LNCaP clone FGC (cell line): Measurements from ENCODE around the gene FHIT.
"Not testable (repeated sequence)": the region's sequence is repeated elsewhere in the genome, so short reads cannot be mapped to it uniquely, and the experiment has no call there.

Experiments
- DNase-seq: peaks from one replicate; pipeline ENCODE4 v3.0.0-alpha.2; 2011; ENCODE audit warnings: low read depth
- H3K4me3 ChIP-seq: 2 replicates; pipeline ENCODE4 v1.5.1; 2011; ENCODE audit warnings: mild to moderate bottlenecking, low read depth, low read length, control low read depth
- TF ChIP-seq, protein P1 (sequence below): IDR thresholded peaks from 2 replicates; pipeline ENCODE4 v1.5.1; 2012; ENCODE audit warnings: mild to moderate bottlenecking; ENCODE audit not compliant: control insufficient read depth, insufficient read depth; ENCODE audit errors: extremely low read depth

FHIT gene

GRCh38 chr3:59946401-59946800 is 1304.9 kb downstream of the FHIT start:
- no peak for DNase-seq
- H3K4me3 ChIP-seq: no peak overlapping the region
- TF ChIP-seq, protein P1, sequence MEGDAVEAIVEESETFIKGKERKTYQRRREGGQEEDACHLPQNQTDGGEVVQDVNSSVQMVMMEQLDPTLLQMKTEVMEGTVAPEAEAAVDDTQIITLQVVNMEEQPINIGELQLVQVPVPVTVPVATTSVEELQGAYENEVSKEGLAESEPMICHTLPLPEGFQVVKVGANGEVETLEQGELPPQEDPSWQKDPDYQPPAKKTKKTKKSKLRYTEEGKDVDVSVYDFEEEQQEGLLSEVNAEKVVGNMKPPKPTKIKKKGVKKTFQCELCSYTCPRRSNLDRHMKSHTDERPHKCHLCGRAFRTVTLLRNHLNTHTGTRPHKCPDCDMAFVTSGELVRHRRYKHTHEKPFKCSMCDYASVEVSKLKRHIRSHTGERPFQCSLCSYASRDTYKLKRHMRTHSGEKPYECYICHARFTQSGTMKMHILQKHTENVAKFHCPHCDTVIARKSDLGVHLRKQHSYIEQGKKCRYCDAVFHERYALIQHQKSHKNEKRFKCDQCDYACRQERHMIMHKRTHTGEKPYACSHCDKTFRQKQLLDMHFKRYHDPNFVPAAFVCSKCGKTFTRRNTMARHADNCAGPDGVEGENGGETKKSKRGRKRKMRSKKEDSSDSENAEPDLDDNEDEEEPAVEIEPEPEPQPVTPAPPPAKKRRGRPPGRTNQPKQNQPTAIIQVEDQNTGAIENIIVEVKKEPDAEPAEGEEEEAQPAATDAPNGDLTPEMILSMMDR: no peak

DNA sequence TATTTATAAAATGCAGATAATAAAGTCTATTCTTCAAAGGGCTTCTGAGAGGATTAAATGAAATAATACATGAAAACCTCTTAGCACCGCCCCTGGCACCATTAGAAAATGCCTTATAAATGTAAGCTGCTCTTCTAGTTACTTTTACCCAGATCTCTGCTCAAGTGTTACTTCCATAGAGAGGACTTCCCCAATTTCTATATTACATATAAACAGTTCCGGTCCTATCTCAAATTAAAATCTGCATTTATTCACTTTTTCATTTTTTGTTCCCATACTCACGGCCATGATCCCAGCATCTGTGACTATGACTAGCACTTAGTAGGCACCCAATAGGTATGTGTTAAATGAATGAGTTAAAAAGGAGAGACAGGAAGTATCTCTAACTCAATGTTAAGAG is 1310.5 kb downstream of the FHIT start:
- TF ChIP-seq, protein P1: no peak
- no peak for DNase-seq

GRCh38 chr3:59939826-59940426 is 1311.3 kb downstream of the FHIT start:
- no peak overlapping the region for H3K4me3 ChIP-seq
- no peak for DNase-seq
- TF ChIP-seq, protein P1: no peak

More for the DNA sequence above, 1310.5 kb downstream of the FHIT start:
- no peak overlapping the region for H3K4me3 ChIP-seq

DNA sequence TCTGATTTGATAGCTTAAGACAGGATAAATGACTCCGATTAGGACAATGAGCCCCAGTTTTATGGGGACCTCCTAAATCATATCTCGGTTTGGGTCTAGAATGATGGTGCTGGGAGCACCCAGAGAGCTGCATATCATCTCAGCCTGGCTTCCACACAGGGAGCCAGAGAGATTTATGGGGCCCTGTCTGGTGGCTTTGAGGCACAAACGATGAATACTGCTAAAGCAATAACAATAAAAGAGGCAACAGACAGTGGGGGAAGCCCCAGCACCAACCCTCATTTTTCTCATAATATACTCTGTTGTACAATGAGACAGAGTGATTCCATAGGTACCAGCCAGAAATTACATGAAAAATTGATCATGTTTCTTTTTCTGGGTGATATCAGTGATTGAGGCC is 1312.4 kb downstream of the FHIT start:
- no peak overlapping the region for H3K4me3 ChIP-seq
- TF ChIP-seq, protein P1: no peak
- DNase-seq: no peak

DNA sequence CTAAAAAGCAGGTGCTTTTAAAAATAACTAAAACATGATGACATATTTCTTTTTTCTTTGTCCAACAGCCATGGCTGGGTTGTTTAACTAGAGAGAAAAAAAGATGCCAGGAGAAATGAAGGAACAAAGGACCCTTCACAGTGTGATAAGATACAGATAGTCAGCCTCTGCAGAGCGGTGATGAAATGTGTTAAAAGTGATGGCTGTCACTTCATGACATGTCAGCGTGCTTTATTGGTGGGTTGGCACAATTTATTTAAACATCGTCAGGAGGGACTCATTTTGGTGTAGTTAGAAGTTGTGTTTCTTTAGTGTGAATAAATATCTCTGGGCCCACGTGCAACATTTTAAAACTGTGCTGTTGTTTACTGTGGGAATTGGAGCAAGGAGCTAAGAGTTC is 1314.1 kb downstream of the FHIT start:
- no peak for DNase-seq
- TF ChIP-seq, protein P1: no peak
- no peak overlapping the region for H3K4me3 ChIP-seq

DNA sequence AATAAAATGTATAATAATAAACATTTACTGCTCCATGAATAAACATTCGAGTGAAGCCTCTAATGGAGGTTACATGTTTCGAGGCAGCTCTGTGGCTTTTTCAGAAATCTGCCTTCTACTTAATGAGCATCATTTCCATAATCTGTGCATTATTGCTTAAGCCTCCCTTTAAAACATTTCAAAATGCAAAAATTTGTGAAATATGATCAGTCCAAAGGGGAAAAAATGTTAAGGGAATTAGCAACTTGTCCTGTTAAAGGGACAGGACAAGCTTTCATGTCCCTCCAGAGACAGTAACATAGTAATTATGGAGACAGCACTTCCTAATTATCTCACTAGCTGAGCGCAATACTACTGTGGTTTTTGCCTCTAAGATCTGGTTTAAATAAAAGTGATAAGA is 1314.8 kb downstream of the FHIT start:
- DNase-seq: no peak
- TF ChIP-seq, protein P1: no peak
- H3K4me3 ChIP-seq: no peak overlapping the region

DNA sequence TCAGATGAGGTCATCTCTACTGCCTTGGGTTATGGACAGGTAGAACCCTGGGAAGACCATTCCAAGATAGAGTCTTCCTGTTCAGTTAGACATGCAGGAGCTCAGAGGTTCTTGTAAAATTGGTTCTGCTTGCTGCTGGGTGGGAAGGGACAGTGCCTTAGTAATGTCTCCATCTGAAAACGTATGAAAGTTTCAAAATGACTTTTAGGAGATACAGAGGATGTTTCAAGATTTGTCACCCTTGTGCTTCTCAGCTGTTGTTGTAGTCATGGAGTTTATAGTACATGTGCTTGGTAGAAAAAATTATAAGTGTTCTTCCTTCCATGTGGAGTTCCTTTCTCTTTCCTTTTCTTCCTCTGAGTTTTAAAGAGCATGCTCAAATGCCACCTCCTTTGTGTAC is 1316.2 kb downstream of the FHIT start:
- TF ChIP-seq, protein P1: no peak
- DNase-seq: no peak

GRCh38 chr3:59934560-59934959 is 1316.7 kb downstream of the FHIT start:
- DNase-seq, H3K4me3 ChIP-seq: not testable (repeated sequence)

More for the DNA sequence above, 1316.2 kb downstream of the FHIT start:
- no peak overlapping the region for H3K4me3 ChIP-seq
